Raji (cell line): ENCODE measurements around the gene GALNT6.

Source experiments
- POLR2A ChIP-seq: IDR thresholded peaks from 2 replicates; pipeline ENCODE4 v1.6.1; 2011; ENCODE audit warnings: low read depth, low read length, control low read depth; ENCODE audit not compliant: insufficient read depth

The GALNT6 gene

GRCh38 chr12:51330186-51330585 is 61.0 kb downstream of the GALNT6 start:
- TF ChIP-seq POLR2A, result no peak

- no peak for TF ChIP-seq POLR2A
These were observed 61.5 kb downstream of the GALNT6 start for GRCh38 chr12:51329742-51330141.

GRCh38 chr12:51328587-51328986 is 62.6 kb downstream of the GALNT6 start:
- no peak for TF ChIP-seq POLR2A

- no peak for TF ChIP-seq POLR2A
These were observed 64.3 kb downstream of the GALNT6 start for GRCh38 chr12:51326698-51327439.

- no peak for TF ChIP-seq POLR2A
These were observed 66.3 kb downstream of the GALNT6 start for GRCh38 chr12:51324953-51325352.

GRCh38 chr12:51323966-51324895 is 67.0 kb downstream of the GALNT6 start, which contains the start of gene BIN2:
TSS of gene BIN2 (minus strand) at chr12:51324174. CDS start at chr12:51324102, 72 bp downstream.
- 0 out of 2 replicates have a peak, but pooled peaks have one; percentile 14 for TF ChIP-seq POLR2A

- TF ChIP-seq POLR2A, result no peak
These were observed 67.8 kb downstream of the GALNT6 start for GRCh38 chr12:51323317-51323960.

- TF ChIP-seq POLR2A, result no peak
These were observed 68.8 kb downstream of the GALNT6 start for GRCh38 chr12:51322452-51322851.

- no peak for TF ChIP-seq POLR2A
These were observed 69.3 kb downstream of the GALNT6 start for GRCh38 chr12:51321882-51322281.

GRCh38 chr12:51320695-51321320 is 70.4 kb downstream of the GALNT6 start:
- no peak for TF ChIP-seq POLR2A

GRCh38 chr12:51320311-51320694 is 70.9 kb downstream of the GALNT6 start:
- no peak for TF ChIP-seq POLR2A

- no peak for TF ChIP-seq POLR2A
These were observed 72.2 kb downstream of the GALNT6 start for GRCh38 chr12:51318846-51319599.

- no peak for TF ChIP-seq POLR2A
These were observed 79.8 kb downstream of the GALNT6 start for GRCh38 chr12:51311389-51311788.
